PC-3 (cell line): ENCODE measurements around the gene TMEM40. TPM values are rescaled to one million over a fixed set of nuclear protein-coding genes. Genes with fewer than 3 reads are reported as not detected.
"Not testable (repeated sequence)": the region's sequence is repeated elsewhere in the genome, so short reads cannot be mapped to it uniquely, and the experiment has no call there.

ENCODE experiments used
- ATAC-seq: fragments of 200-7000 bp; cut with Tn5 transposase; 2 replicates; pipeline ENCODE4 v1.9.1; 2020; ENCODE audit warnings: mild to moderate bottlenecking, moderate library complexity
- BruUV-seq: library from RNA; stranded (reverse); fragments of 400-500 nt; replicated peaks from 2 replicates; lab custom pipeline; 2021; lab: Mats Ljungman, UMichigan
- CTCF ChIA-PET: fragments of 300-600 bp; sonication (Branson Sonifier 250); formaldehyde crosslinking; loops from one replicate; lab custom pipeline; 2022; ENCODE audit warnings: antibody characterized with exemption; lab: Charles Lee
- POLR2A ChIA-PET: fragments of 300-600 bp; sonication (Branson Sonifier 250); formaldehyde crosslinking; loops from one replicate; lab custom pipeline; 2022; ENCODE audit warnings: antibody characterized with exemption; ENCODE audit not compliant: unreplicated experiment; lab: Charles Lee
- DNase-seq: peaks from one replicate; pipeline ENCODE4 v3.0.0-alpha.2; 2015
- H2AFZ ChIP-seq: fragments of 300-600 bp; sonication (generic); 2 replicates; pipeline ENCODE4 v1.6.0; 2016; ENCODE audit warnings: antibody characterized with exemption, low read length
- H3F3A ChIP-seq: fragments of 300-600 bp; sonication (generic); one replicate; pipeline ENCODE4 v1.6.0; 2017; ENCODE audit warnings: antibody characterized with exemption, low read length, control low read depth, mild to moderate bottlenecking; ENCODE audit not compliant: unreplicated experiment
- H3K27ac ChIP-seq: fragments of 300-600 bp; sonication (generic); 2 replicates; pipeline ENCODE4 v1.5.1; 2016; ENCODE audit warnings: mild to moderate bottlenecking, low read length
- H3K27me3 ChIP-seq: fragments of 300-600 bp; sonication (generic); 2 replicates; pipeline ENCODE4 v1.6.1; 2016; ENCODE audit warnings: low read length, mixed read lengths
- H3K36me3 ChIP-seq: fragments of 300-600 bp; sonication (generic); 2 replicates; pipeline ENCODE4 v1.6.1; 2016; ENCODE audit warnings: low read depth, mixed run types, low read length, mixed read lengths
- H3K4me1 ChIP-seq: fragments of 300-600 bp; sonication (generic); 2 replicates; pipeline ENCODE4 v1.5.1; 2016; ENCODE audit warnings: low read length; ENCODE audit not compliant: insufficient read depth
- H3K4me2 ChIP-seq: fragments of 300-600 bp; sonication (generic); 2 replicates; pipeline ENCODE4 v1.6.0; 2016; ENCODE audit warnings: low read length
- H3K4me3 ChIP-seq: fragments of 300-600 bp; sonication (generic); 2 replicates; pipeline ENCODE4 v1.5.1; 2016; ENCODE audit warnings: mild to moderate bottlenecking, low read length, mixed read lengths
- H3K79me2 ChIP-seq: fragments of 300-600 bp; sonication (generic); 2 replicates; pipeline ENCODE4 v1.6.1; 2017; ENCODE audit warnings: low read length, mixed read lengths
- H3K9ac ChIP-seq: fragments of 300-600 bp; sonication (generic); 2 replicates; pipeline ENCODE4 v1.6.0; 2016; ENCODE audit warnings: mild to moderate bottlenecking, low read length
- H3K9me2 ChIP-seq: fragments of 300-600 bp; sonication (generic); replicated peaks from 2 replicates; pipeline ENCODE4 v1.6.1; 2016; ENCODE audit warnings: mixed run types, low read length, mixed read lengths
- H3K9me3 ChIP-seq: fragments of 300-600 bp; sonication (generic); 2 replicates; pipeline ENCODE4 v1.6.1; 2016; ENCODE audit warnings: low read length, mixed read lengths
- H4K20me1 ChIP-seq: fragments of 300-600 bp; sonication (generic); 2 replicates; pipeline ENCODE4 v1.6.1; 2016; ENCODE audit warnings: low read length, mixed read lengths
- CTCF ChIP-seq: fragments of 300-600 bp; sonication (generic); conservative IDR thresholded peaks from 2 replicates; pipeline ENCODE4 v1.5.1; 2017; ENCODE audit warnings: antibody characterized with exemption, low read depth, mild to moderate bottlenecking, low read length
- EZH2 ChIP-seq: fragments of 300-600 bp; sonication (generic); IDR thresholded peaks from one replicate; pipeline ENCODE4 v1.6.1; 2017; ENCODE audit warnings: antibody characterized with exemption, mild to moderate bottlenecking, low read length; ENCODE audit not compliant: unreplicated experiment
- EZH2phosphoT487 ChIP-seq: fragments of 300-600 bp; sonication (generic); IDR thresholded peaks from 2 replicates; pipeline ENCODE4 v1.6.1; 2018; ENCODE audit warnings: mild to moderate bottlenecking, antibody characterized with exemption, low read length, borderline replicate concordance
- intact Hi-C: fragments of 100-400 bp; cut with micrococcal nuclease; formaldehyde crosslinking; loops from 2 replicates; pipeline ENCODE4 v1.9.0; 2023
- total RNA-seq: library from RNA; depleted of rRNA; stranded (reverse); fragments of >200 nt; gene quantifications from 2 replicates; pipeline ENCODE4 v1.2.3, GENCODE V29; 2014

Gene TMEM40
- total RNA-seq, 1 experiment from 2014 or later: 10.4 TPM

GRCh38 chr3:12725436-12725835 lies 33.6 kb downstream of the TMEM40 start:
- intact Hi-C loops: no loop called here
- DNase-seq (no peak), ATAC-seq (no peak)
- Histone ChIP-seq H3K27ac (no peak overlapping the region), H3K4me1 (peaks cover 3% of the 10 kb centered on the region; the same call in 1 of the 2 replicates), H3K4me3 (no peak overlapping the region), H4K20me1 (no peaks in the 10 kb centered on the region), H3K9me2 (no peaks in the 10 kb centered on the region), H3K36me3 (no peaks in the 10 kb centered on the region), H3K4me2 (no peak overlapping the region), H2AFZ (no peak overlapping the region), H3K27me3 (no peaks in the 10 kb centered on the region), H3K9ac (no peak overlapping the region), H3K79me2 (no peaks in the 10 kb centered on the region), H3F3A (no peaks in the 10 kb centered on the region), H3K9me3 (no peaks in the 10 kb centered on the region)
- BruUV-seq: no TSS peak
- ChIA-PET POLR2A (no interaction called here), CTCF (no interaction called here)
- no peak for TF ChIP-seq CTCF
- TF ChIP-seq EZH2: no peak
- no peak for TF ChIP-seq EZH2phosphoT487

GRCh38 chr3:12724794-12725193 lies 34.3 kb downstream of the TMEM40 start:
- Histone ChIP-seq H3K4me1 (no peaks in the 10 kb centered on the region; the same call in 1 of the 2 replicates), H3K4me2 (no peak overlapping the region), H3K36me3 (no peaks in the 10 kb centered on the region), H3K4me3 (no peak overlapping the region), H3K27me3 (no peaks in the 10 kb centered on the region), H3K27ac (no peak overlapping the region), H3K9me3 (no peaks in the 10 kb centered on the region), H2AFZ (no peak overlapping the region), H4K20me1 (no peaks in the 10 kb centered on the region), H3F3A (no peaks in the 10 kb centered on the region), H3K9ac (no peak overlapping the region), H3K79me2 (no peaks in the 10 kb centered on the region), H3K9me2 (no peaks in the 10 kb centered on the region)
- TF ChIP-seq EZH2phosphoT487 (no peak), CTCF (no peak), EZH2 (no peak)
- ATAC-seq (no peak), DNase-seq (peak; percentile 36)
- intact Hi-C loops: loop anchor here (5.0 kb wide), 2 partner anchors 63 to 103 kb away; no protein-coding TSS in a partner anchor
- CTCF ChIA-PET: no interaction called here
- no TSS peak for BruUV-seq
- POLR2A ChIA-PET: no interaction called here

GRCh38 chr3:12723362-12723761 lies 35.7 kb downstream of the TMEM40 start:
- H3K9me3 ChIP-seq, H3K27me3 ChIP-seq, H4K20me1 ChIP-seq, H3K4me1 ChIP-seq, H3K9me2 ChIP-seq, CTCF ChIA-PET, H3K4me3 ChIP-seq, H3K27ac ChIP-seq, H3K36me3 ChIP-seq, ATAC-seq, H3K4me2 ChIP-seq, BruUV-seq, POLR2A ChIA-PET, H2AFZ ChIP-seq, H3K79me2 ChIP-seq, H3K9ac ChIP-seq, H3F3A ChIP-seq: not testable (repeated sequence)
- DNase-seq: peak; percentile 57
- intact Hi-C loops: loop anchor here (5.0 kb wide), 2 partner anchors 64 to 104 kb away; no protein-coding TSS in a partner anchor
